H1 (cell line): ENCODE data around the gene PLXNB2. TPM values are rescaled to one million over a fixed set of nuclear protein-coding genes. Genes with fewer than 3 reads are reported as not detected.

Source experiments
- CTCF ChIA-PET: fragments of 300-600 bp; sonication (Branson Sonifier 250); formaldehyde crosslinking; loops from one replicate; lab custom pipeline; 2021; ENCODE audit not compliant: partially characterized antibody; lab: Charles Lee
- POLR2A ChIA-PET: fragments of 300-600 bp; sonication (Branson Sonifier 250); formaldehyde crosslinking; loops from one replicate; lab custom pipeline; 2021; ENCODE audit warnings: inconsistent platforms; ENCODE audit not compliant: partially characterized antibody; lab: Charles Lee
- DNase-seq, 2 experiments: peaks; one replicate each; pipeline versions ENCODE4 v3.0.0 to v3.0.0-alpha.2; 2010 to 2022; ENCODE audit warnings: low spot score in 2 of 2, low read depth in 1 of 2, mixed read lengths in 1 of 2
- FAIRE-seq: peaks from 2 replicates; lab custom pipeline; 2011; peaks lifted over from hg19 to GRCh38; lab: Jason Lieb, UNC
- H2AFZ ChIP-seq: 2 replicates; pipeline ENCODE4 v1.8.1; 2012; ENCODE audit warnings: low read length, inconsistent platforms
- H2AK5ac ChIP-seq: 2 replicates; pipeline ENCODE4 v1.6.1; 2013; ENCODE audit warnings: low read depth, low read length
- H2BK120ac ChIP-seq: replicated peaks from 2 replicates; pipeline ENCODE3; 2013; ENCODE audit warnings: low read depth, low read length, inconsistent platforms
- H2BK12ac ChIP-seq: 2 replicates; pipeline ENCODE4 v1.6.1; 2013; ENCODE audit warnings: low read depth, low read length
- H2BK15ac ChIP-seq: 2 replicates; pipeline ENCODE4 v1.6.1; 2013; ENCODE audit warnings: low read length
- H2BK20ac ChIP-seq: 2 replicates; pipeline ENCODE4 v1.6.1; 2013; ENCODE audit warnings: low read length
- H2BK5ac ChIP-seq: 2 replicates; pipeline ENCODE4 v1.6.1; 2013; ENCODE audit warnings: low read depth, low read length
- H3K14ac ChIP-seq: 2 replicates; pipeline ENCODE4 v1.6.1; 2013; ENCODE audit warnings: inconsistent platforms; ENCODE audit not compliant: insufficient read length
- H3K18ac ChIP-seq: 2 replicates; pipeline ENCODE4 v1.6.1; 2013; ENCODE audit warnings: low read length; ENCODE audit errors: extremely low read depth
- H3K23ac ChIP-seq: 2 replicates; pipeline ENCODE4 v1.6.1; 2013; ENCODE audit warnings: inconsistent platforms; ENCODE audit not compliant: insufficient read length
- H3K23me2 ChIP-seq: 2 replicates; pipeline ENCODE4 v1.6.1; 2013; ENCODE audit warnings: low read depth, low read length
- H3K27ac ChIP-seq: 2 replicates; pipeline ENCODE4 v1.6.1; 2011; ENCODE audit warnings: low read depth, low read length, inconsistent platforms
- H3K27me3 ChIP-seq, 4 experiments: replicated peaks in 1 of 4; 1 replicate in 1 of 4; 2 replicates in 3 of 4; pipeline versions ENCODE4 v1.6.1 to v1.8.1; 2011 to 2013; ENCODE audit warnings: low read length in 3 of 4, mild to moderate bottlenecking in 3 of 4, inconsistent platforms in 2 of 4, mixed read lengths in 2 of 4, moderate library complexity in 1 of 4; ENCODE audit not compliant: control insufficient read depth in 3 of 4, insufficient read depth in 3 of 4; ENCODE audit errors: extremely low read depth in 1 of 4
- H3K36me3 ChIP-seq, 4 experiments: 2 replicates each; pipeline versions ENCODE4 v1.6.1 to v1.8.1; 2011 to 2013; ENCODE audit warnings: mild to moderate bottlenecking in 4 of 4, low read length in 3 of 4, moderate library complexity in 2 of 4, control low read depth in 1 of 4, inconsistent platforms in 1 of 4; ENCODE audit not compliant: insufficient read depth in 4 of 4, control insufficient read depth in 2 of 4
- H3K4ac ChIP-seq: replicated peaks from 2 replicates; pipeline ENCODE3; 2013; ENCODE audit warnings: low read length, low read depth, mixed read lengths, inconsistent platforms; ENCODE audit not compliant: insufficient read length
- H3K4me1 ChIP-seq, 4 experiments: replicated peaks in 1 of 4; 1 replicate in 1 of 4; 2 replicates in 3 of 4; pipeline versions ENCODE4 v1.6.1 to v1.8.1; 2011 to 2013; ENCODE audit warnings: low read length in 3 of 4, inconsistent platforms in 2 of 4, mixed read lengths in 1 of 4; ENCODE audit not compliant: insufficient read depth in 4 of 4, control insufficient read depth in 3 of 4
- H3K4me2 ChIP-seq, 2 experiments: 2 replicates each; pipeline versions ENCODE4 v1.6.1 to v1.8.1; 2011 to 2013; ENCODE audit warnings: low read depth in 2 of 2, low read length in 2 of 2, control low read depth in 1 of 2, inconsistent platforms in 1 of 2, mild to moderate bottlenecking in 1 of 2; ENCODE audit not compliant: insufficient read depth in 1 of 2
- H3K4me3 ChIP-seq, 4 experiments: fragments of 200-600, 300-600 bp in 1 of 4; sonication (generic), shearing (Covaris generic), sonication (Bioruptor Twin) in 1 of 4; 2 replicates each; pipeline versions ENCODE4 v1.5.1 to v1.8.1; 2011 to 2016; ENCODE audit warnings: low read length in 4 of 4, low read depth in 3 of 4, control low read depth in 2 of 4, inconsistent platforms in 2 of 4, mild to moderate bottlenecking in 2 of 4, mixed read lengths in 1 of 4, moderate library complexity in 1 of 4; ENCODE audit not compliant: insufficient read depth in 2 of 4; ENCODE audit errors: extremely low read depth in 1 of 4
- H3K56ac ChIP-seq: replicated peaks from 2 replicates; pipeline ENCODE3; 2013; ENCODE audit warnings: low read depth, mild to moderate bottlenecking, mixed read lengths, low read length, inconsistent platforms; ENCODE audit not compliant: insufficient read length
- H3K79me1 ChIP-seq: 2 replicates; pipeline ENCODE4 v1.6.1; 2013; ENCODE audit warnings: low read depth, low read length, control low read depth
- H3K79me2 ChIP-seq, 2 experiments: 2 replicates each; pipeline versions ENCODE4 v1.6.1 to v1.8.1; 2012 to 2013; ENCODE audit warnings: low read length in 2 of 2, mild to moderate bottlenecking in 2 of 2, inconsistent platforms in 1 of 2; ENCODE audit not compliant: insufficient read depth in 2 of 2, control insufficient read depth in 1 of 2
- H3K9ac ChIP-seq, 4 experiments: replicated peaks in 1 of 4; 1 replicate in 1 of 4; 2 replicates in 3 of 4; pipeline versions ENCODE4 v1.6.1 to v1.8.1; 2011 to 2013; ENCODE audit warnings: low read depth in 3 of 4, low read length in 3 of 4, control low read depth in 2 of 4, mild to moderate bottlenecking in 2 of 4, moderate library complexity in 2 of 4, inconsistent platforms in 1 of 4; ENCODE audit errors: extremely low read depth in 1 of 4
- H3K9me3 ChIP-seq, 2 experiments: 2 replicates each; pipeline versions ENCODE4 v1.6.1 to v1.8.1; 2012 to 2013; ENCODE audit warnings: mild to moderate bottlenecking in 2 of 2, moderate library complexity in 2 of 2, control low read depth in 1 of 2, inconsistent platforms in 1 of 2, low read depth in 1 of 2, low read length in 1 of 2, mixed read lengths in 1 of 2; ENCODE audit not compliant: insufficient read depth in 2 of 2
- H4K20me1 ChIP-seq, 2 experiments: replicated peaks in 1 of 2; 2 replicates each; pipeline versions ENCODE3 to v1.8.1; 2011 to 2013; ENCODE audit warnings: inconsistent platforms in 2 of 2, low read length in 2 of 2, mild to moderate bottlenecking in 1 of 2; ENCODE audit not compliant: insufficient read depth in 2 of 2, control insufficient read depth in 1 of 2
- H4K5ac ChIP-seq: 2 replicates; pipeline ENCODE4 v1.6.1; 2013; ENCODE audit warnings: low read length, low read depth, mixed read lengths, inconsistent platforms; ENCODE audit not compliant: insufficient read length
- H4K8ac ChIP-seq: 2 replicates; pipeline ENCODE4 v1.8.0; 2013; ENCODE audit warnings: mild to moderate bottlenecking, moderate library complexity, low read length, inconsistent platforms; ENCODE audit not compliant: insufficient read depth; ENCODE audit errors: extremely low read depth
- H4K91ac ChIP-seq: replicated peaks from 2 replicates; pipeline ENCODE3; 2013; ENCODE audit warnings: low read length, mixed read lengths, inconsistent platforms; ENCODE audit not compliant: insufficient read length
- BACH1 ChIP-seq: IDR thresholded peaks from 2 replicates; pipeline ENCODE4 v1.6.1; 2012; ENCODE audit warnings: low read length, improper control_type of control experiment
- CHD1 ChIP-seq: IDR thresholded peaks from 2 replicates; pipeline ENCODE4 v1.6.1; 2012; ENCODE audit warnings: low read depth, low read length, improper control_type of control experiment
- CTBP2 ChIP-seq: IDR thresholded peaks from 2 replicates; pipeline ENCODE4 v1.7.0; 2011; ENCODE audit warnings: borderline replicate concordance, mild to moderate bottlenecking, moderate library complexity, mixed read lengths, low read length; ENCODE audit not compliant: insufficient read depth, insufficient read length
- HDAC2 ChIP-seq, 2 experiments: fragments of 300-600 bp in 1 of 2; sonication (generic) in 1 of 2; IDR thresholded peaks; 2 replicates each; pipeline ENCODE4 v1.6.1; 2011 to 2012; ENCODE audit warnings: low read depth in 2 of 2, low read length in 2 of 2, mild to moderate bottlenecking in 2 of 2, moderate library complexity in 2 of 2, borderline replicate concordance in 1 of 2, inconsistent platforms in 1 of 2
- KDM1A ChIP-seq: fragments of 200-600, 300-600 bp; sonication (generic); IDR thresholded peaks from 2 replicates; pipeline ENCODE4 v1.7.1; 2016; ENCODE audit warnings: mild to moderate bottlenecking, low read length, borderline replicate concordance
- KDM5A ChIP-seq: fragments of 200-600 bp; IDR thresholded peaks from 2 replicates; pipeline ENCODE4 v1.7.1; 2012; ENCODE audit warnings: mild to moderate bottlenecking, low read length, inconsistent platforms, mixed read lengths
- RNF2 ChIP-seq: fragments of 200-900, 300-1000 bp; sonication (generic); IDR thresholded peaks from 2 replicates; pipeline ENCODE4 v1.7.1; 2016; ENCODE audit warnings: borderline replicate concordance, low read depth, mild to moderate bottlenecking, antibody characterized with exemption, low read length; ENCODE audit not compliant: poor library complexity, severe bottlenecking; ENCODE audit errors: missing control alignments
- SIX5 ChIP-seq: IDR thresholded peaks from 2 replicates; pipeline ENCODE4 v1.6.1; 2011; ENCODE audit warnings: mild to moderate bottlenecking, low read depth, low read length
- WGBS, 2 experiments: shearing (Covaris generic) in 1 of 2; methylation state at CpG; one replicate each; pipeline versions ENCODE4 v1.1.6 to v1.1.7; 2013 to 2015; ENCODE audit warnings: low lambda C conversion rate in 2 of 2, mixed read lengths in 2 of 2, inconsistent platforms in 1 of 2, low coverage in 1 of 2, missing lambda C conversion rate in 1 of 2; ENCODE audit not compliant: insufficient replicate concordance in 2 of 2, insufficient coverage in 1 of 2, insufficient read length in 1 of 2; ENCODE audit errors: extremely low coverage in 1 of 2, missing lambda C conversion rate in 1 of 2; 5-methylcytosine and 5-hydroxymethylcytosine counted together
- polyA plus RNA-seq, 7 experiments: library from polyadenylated mRNA; depleted of rRNA in 3 of 7; stranded (reverse) in 5 of 7; unstranded in 2 of 7; fragments of >200 nt in 5 of 7; fragments of 200-250 nt in 2 of 7; gene quantifications; 1 replicate in 5 of 7; 2 replicates in 1 of 7; 4 replicates in 1 of 7; pipeline versions ENCODE4 v1.2.1 to v1.2.3, GENCODE V29; 2011 to 2013; ENCODE audit warnings: missing spikeins in 2 of 7, mixed read lengths in 2 of 7
- total RNA-seq: library from RNA; stranded (reverse); fragmentation: NEBNext Ultra II Directional; extraction: Animal tissue kit (Norgen Biotek cat#: 25700); gene quantifications from 2 replicates; pipeline ENCODE4 v1.2.1, GENCODE V29; 2021
- TF ChIP-seq, protein P1 (sequence below): IDR thresholded peaks from 2 replicates; pipeline ENCODE4 v1.6.1; 2011; ENCODE audit warnings: low read length, improper control_type of control experiment

The PLXNB2 gene
- total and polyA plus RNA-seq, 2 of the 8 experiments (the other 6 are each of a cell fraction or from before 2014, with no cell fraction given): 58.3 to 92.8 TPM

DNA sequence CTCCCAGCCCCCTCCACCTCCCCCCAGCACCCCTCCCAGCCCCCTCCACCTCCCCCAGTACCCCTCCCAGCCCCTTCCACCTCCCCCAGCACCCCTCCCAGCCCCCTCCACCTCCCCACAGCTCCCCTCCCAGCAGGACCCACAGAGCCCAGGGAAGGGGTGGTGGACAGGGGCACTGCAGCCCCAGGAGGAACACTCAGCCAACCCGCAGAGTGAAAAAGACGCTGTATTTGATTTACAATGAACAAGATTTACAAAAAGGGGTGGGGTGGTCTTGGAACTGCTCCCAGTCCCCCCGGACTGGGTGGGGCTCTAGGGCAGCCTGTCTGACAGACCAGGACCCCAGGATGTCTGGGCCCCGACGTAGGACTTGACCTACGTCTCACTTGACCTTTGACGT lies 32.7 kb downstream of the PLXNB2 start:
- H3K4me2 ChIP-seq: no peak overlapping the region
- H3K18ac ChIP-seq: no peak overlapping the region
- DNase-seq (no peak), FAIRE-seq (no peak)
- H2BK20ac ChIP-seq: no peak overlapping the region
- H4K5ac ChIP-seq: no peak overlapping the region
- no peak overlapping the region for H2BK120ac ChIP-seq
- peaks cover 11% of the 10 kb centered on the region; the same call in 1 of the 2 replicates for H3K23me2 ChIP-seq
- H3K9me3 ChIP-seq: peaks cover 7 to 24% of the 10 kb centered on the region in 2 experiments; a peak in 3 of 4 replicates
- H3K79me1 ChIP-seq: no peaks in the 10 kb centered on the region
- 100% methylated on average over 7 of the region's 7 CpGs; no CpG with 5 or more reads in 1 of the 2 experiments for WGBS, 2 experiments
- H3K4me3 ChIP-seq: no peak overlapping the region
- H3K27me3 ChIP-seq: peaks cover 8 to 18% (median 17%) of the 10 kb centered on the region in 4 experiments; a peak in 6 of 7 replicates
- no peak overlapping the region for H2BK15ac ChIP-seq
- no peak overlapping the region for H3K14ac ChIP-seq
- H4K91ac ChIP-seq: no peak overlapping the region
- H3K9ac ChIP-seq: no peak overlapping the region
- TF ChIP-seq CTBP2: no peak
- TF ChIP-seq KDM5A: no peak
- no peak for TF ChIP-seq HDAC2 (IDR thresholded peaks at IDR 0.05; ENCODE audit: borderline replicate concordance in 1 of 2, low read depth in 2 of 2, low read length in 2 of 2)
- no peak for TF ChIP-seq CHD1
- no peak for TF ChIP-seq KDM1A
- TF ChIP-seq SIX5: no peak
- TF ChIP-seq, protein P1, sequence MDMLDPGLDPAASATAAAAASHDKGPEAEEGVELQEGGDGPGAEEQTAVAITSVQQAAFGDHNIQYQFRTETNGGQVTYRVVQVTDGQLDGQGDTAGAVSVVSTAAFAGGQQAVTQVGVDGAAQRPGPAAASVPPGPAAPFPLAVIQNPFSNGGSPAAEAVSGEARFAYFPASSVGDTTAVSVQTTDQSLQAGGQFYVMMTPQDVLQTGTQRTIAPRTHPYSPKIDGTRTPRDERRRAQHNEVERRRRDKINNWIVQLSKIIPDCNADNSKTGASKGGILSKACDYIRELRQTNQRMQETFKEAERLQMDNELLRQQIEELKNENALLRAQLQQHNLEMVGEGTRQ: no peak
- no peak for TF ChIP-seq RNF2
- TF ChIP-seq BACH1: no peak
- peaks cover 6 to 10% of the 10 kb centered on the region in 2 experiments for H4K20me1 ChIP-seq
- no peak overlapping the region for H3K27ac ChIP-seq
- peaks cover 12 to 48% (median 33%) of the 10 kb centered on the region in 4 experiments for H3K36me3 ChIP-seq
- no peak overlapping the region for H2AFZ ChIP-seq
- ChIA-PET POLR2A (no interaction called here), CTCF (interaction anchor here (0.9 to 6.0 kb wide), 13 partner anchors 13 to 94 kb away, joined by 3 to 39 read pairs (median 8); partner anchors contain the start of genes DENND6B, HDAC10 and MAPK12)
- H2BK12ac ChIP-seq: no peak overlapping the region
- no peak overlapping the region for H2BK5ac ChIP-seq
- no peaks in the 10 kb centered on the region for H3K79me2 ChIP-seq
- H3K4me1 ChIP-seq: peaks cover 2 to 11% (median 7%) of the 10 kb centered on the region in 4 experiments; a peak in 5 of 7 replicates
- no peak overlapping the region for H3K4ac ChIP-seq
- H3K56ac ChIP-seq: no peak overlapping the region
- H2AK5ac ChIP-seq: no peak overlapping the region
- no peak overlapping the region for H3K23ac ChIP-seq
- no peak overlapping the region for H4K8ac ChIP-seq
